Keratinocyte (primary cell): ENCODE measurements around the gene FBXO3. TPM values are rescaled to one million over a fixed set of nuclear protein-coding genes. Genes with fewer than 3 reads are reported as not detected.

Experiments
- DNase-seq: peaks from one replicate; pipeline ENCODE4 v3.0.0-alpha.2; 2011; ENCODE audit warnings: low read depth, missing footprints, low spot score
- FAIRE-seq: peaks from 2 replicates; lab custom pipeline; 2011; peaks lifted over from hg19 to GRCh38; lab: Jason Lieb, UNC
- H2AFZ ChIP-seq: 2 replicates; pipeline ENCODE4 v1.6.0; 2012; ENCODE audit warnings: low read length, control low read depth, inconsistent platforms; ENCODE audit not compliant: control insufficient read depth
- H3K27ac ChIP-seq: 2 replicates; pipeline ENCODE4 v1.5.1; 2011; ENCODE audit warnings: low read length; ENCODE audit not compliant: control insufficient read depth, insufficient read depth
- H3K27me3 ChIP-seq: 3 replicates; pipeline ENCODE4 v1.6.0; 2011; ENCODE audit warnings: low read length; ENCODE audit not compliant: control insufficient read depth, insufficient read depth; ENCODE audit errors: extremely low read depth
- H3K36me3 ChIP-seq, 2 experiments: 2 replicates in 1 of 2; 3 replicates in 1 of 2; pipeline ENCODE4 v1.5.1; 2011; ENCODE audit warnings: low read length in 2 of 2, mild to moderate bottlenecking in 1 of 2; ENCODE audit not compliant: control insufficient read depth in 2 of 2, insufficient read depth in 2 of 2; ENCODE audit errors: extremely low read depth in 1 of 2
- H3K4me1 ChIP-seq: 3 replicates; pipeline ENCODE4 v1.5.1; 2011; ENCODE audit warnings: low read length; ENCODE audit not compliant: control insufficient read depth, insufficient read depth; ENCODE audit errors: extremely low read depth
- H3K4me2 ChIP-seq: 3 replicates; pipeline ENCODE4 v1.6.0; 2011; ENCODE audit warnings: low read depth, low read length; ENCODE audit not compliant: control insufficient read depth, insufficient read depth; ENCODE audit errors: extremely low read depth
- H3K4me3 ChIP-seq, 3 experiments: fragments of 200-600 bp in 1 of 3; sonication (generic) in 1 of 3; 2 replicates in 2 of 3; 3 replicates in 1 of 3; pipeline ENCODE4 v1.5.1; 2011 to 2016; ENCODE audit warnings: low read length in 3 of 3, mild to moderate bottlenecking in 3 of 3, control low read depth in 2 of 3, inconsistent platforms in 1 of 3, low read depth in 1 of 3, mixed read lengths in 1 of 3, mixed run types in 1 of 3, moderate library complexity in 1 of 3; ENCODE audit not compliant: control insufficient read depth in 2 of 3, insufficient read depth in 2 of 3; ENCODE audit errors: extremely low read depth in 1 of 3
- H3K79me2 ChIP-seq: 2 replicates; pipeline ENCODE4 v1.6.0; 2012; ENCODE audit warnings: low read length; ENCODE audit not compliant: control insufficient read depth, insufficient read depth
- H3K9ac ChIP-seq: 3 replicates; pipeline ENCODE4 v1.6.0; 2011; ENCODE audit warnings: low read length; ENCODE audit not compliant: control insufficient read depth, insufficient read depth; ENCODE audit errors: extremely low read depth
- H3K9me1 ChIP-seq: 3 replicates; pipeline ENCODE4 v1.6.0; 2011; ENCODE audit warnings: low read length; ENCODE audit not compliant: control insufficient read depth, insufficient read depth; ENCODE audit errors: extremely low read depth
- H3K9me3 ChIP-seq: 2 replicates; pipeline ENCODE4 v1.5.1; 2012; ENCODE audit warnings: low read depth, low read length; ENCODE audit not compliant: control insufficient read depth
- H4K20me1 ChIP-seq: 3 replicates; pipeline ENCODE4 v1.6.0; 2011; ENCODE audit warnings: low read length; ENCODE audit not compliant: control insufficient read depth, insufficient read depth; ENCODE audit errors: extremely low read depth
- EZH2 ChIP-seq: IDR thresholded peaks from one replicate; pipeline ENCODE4 v1.6.1; 2012; ENCODE audit warnings: inconsistent platforms, mild to moderate bottlenecking, low read length, moderate library complexity
- dilution Hi-C: fragments of 300-500 bp; cut with MboI; formaldehyde crosslinking; loops from one replicate; pipeline ENCODE4 v1.7.0; 2020; ENCODE audit warnings: low sequenced_read_pairs; ENCODE audit not compliant: extremely low pct_ligation_motif_present
- polyA plus RNA-seq, 5 experiments: library from polyadenylated mRNA; depleted of rRNA in 3 of 5; stranded (reverse) in 3 of 5; stranded (forward) in 1 of 5; unstranded in 1 of 5; fragments of >200 nt; gene quantifications; 1 replicate in 1 of 5; 2 replicates in 3 of 5; 3 replicates in 1 of 5; pipeline versions ENCODE4 v1.2.1 to v1.2.3, GENCODE V29; 2011 to 2012; ENCODE audit warnings: missing spikeins in 2 of 5, low read depth in 1 of 5, low replicate concordance in 1 of 5
- TF ChIP-seq, protein P1 (sequence below), 3 experiments: IDR thresholded peaks in 1 of 3; conservative IDR thresholded peaks in 1 of 3; optimal IDR thresholded peaks in 1 of 3; 2 replicates in 2 of 3; 3 replicates in 1 of 3; pipeline versions ENCODE3 to v1.5.1; 2011; ENCODE audit warnings: low read length in 3 of 3, mild to moderate bottlenecking in 3 of 3, moderate library complexity in 2 of 3, control low read depth in 1 of 3, inconsistent platforms in 1 of 3; ENCODE audit not compliant: insufficient read depth in 2 of 3; ENCODE audit errors: extremely low read depth in 1 of 3

The FBXO3 gene
- polyA plus RNA-seq, 1 donor (not counting 4 experiments of a cell fraction or from before 2014, with no cell fraction given) = 68.6 TPM

DNA sequence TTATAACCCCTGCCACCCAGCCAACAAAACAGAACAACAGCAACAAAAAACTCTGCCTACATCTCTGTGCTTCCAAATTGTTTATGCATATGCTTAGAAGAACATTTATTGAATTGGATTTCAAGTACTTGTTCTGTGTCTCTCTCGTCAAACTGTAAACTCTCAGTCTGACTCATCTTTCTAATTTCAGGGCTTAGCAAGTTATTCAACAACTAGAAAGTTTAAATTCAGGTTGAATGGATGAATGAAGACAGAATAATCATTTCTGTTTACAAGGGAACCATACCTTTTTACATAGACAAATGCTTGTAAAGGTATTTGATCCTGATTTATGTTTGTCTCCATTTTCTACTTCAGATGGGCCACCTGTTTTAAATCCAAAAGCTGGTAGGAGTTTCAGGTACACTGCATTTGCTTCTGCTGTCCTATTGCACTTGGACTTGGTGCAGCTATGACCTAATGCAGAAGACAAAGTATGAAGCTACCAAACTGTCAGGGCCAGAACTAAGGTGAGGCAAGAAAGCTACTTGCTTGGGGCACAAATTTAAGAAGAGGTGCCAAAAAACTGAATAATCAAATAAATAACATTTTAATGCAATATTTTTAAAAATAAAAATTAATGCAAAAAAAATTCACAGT lies 1.6 kb upstream of the FBXO3 start:
- Histone ChIP-seq H3K9ac (no peak overlapping the region), H2AFZ (no peak overlapping the region), H3K27me3 (no peaks in the 10 kb centered on the region), H3K9me3 (no peaks in the 10 kb centered on the region), H3K9me1 (peaks cover 2% of the 10 kb centered on the region), H4K20me1 (no peaks in the 10 kb centered on the region), H3K36me3 (no peaks in the 10 kb centered on the region), H3K79me2 (peaks cover 27% of the 10 kb centered on the region), H3K4me2 (peak overlapping the region; percentile 12), H3K4me1 (peaks cover 36% of the 10 kb centered on the region), H3K27ac (no peak overlapping the region), H3K4me3 (no peak overlapping the region)
- FAIRE-seq (no peak), DNase-seq (no peak)
- dilution Hi-C loops = no loop called here
- no peak for TF ChIP-seq EZH2
- TF ChIP-seq, protein P1, sequence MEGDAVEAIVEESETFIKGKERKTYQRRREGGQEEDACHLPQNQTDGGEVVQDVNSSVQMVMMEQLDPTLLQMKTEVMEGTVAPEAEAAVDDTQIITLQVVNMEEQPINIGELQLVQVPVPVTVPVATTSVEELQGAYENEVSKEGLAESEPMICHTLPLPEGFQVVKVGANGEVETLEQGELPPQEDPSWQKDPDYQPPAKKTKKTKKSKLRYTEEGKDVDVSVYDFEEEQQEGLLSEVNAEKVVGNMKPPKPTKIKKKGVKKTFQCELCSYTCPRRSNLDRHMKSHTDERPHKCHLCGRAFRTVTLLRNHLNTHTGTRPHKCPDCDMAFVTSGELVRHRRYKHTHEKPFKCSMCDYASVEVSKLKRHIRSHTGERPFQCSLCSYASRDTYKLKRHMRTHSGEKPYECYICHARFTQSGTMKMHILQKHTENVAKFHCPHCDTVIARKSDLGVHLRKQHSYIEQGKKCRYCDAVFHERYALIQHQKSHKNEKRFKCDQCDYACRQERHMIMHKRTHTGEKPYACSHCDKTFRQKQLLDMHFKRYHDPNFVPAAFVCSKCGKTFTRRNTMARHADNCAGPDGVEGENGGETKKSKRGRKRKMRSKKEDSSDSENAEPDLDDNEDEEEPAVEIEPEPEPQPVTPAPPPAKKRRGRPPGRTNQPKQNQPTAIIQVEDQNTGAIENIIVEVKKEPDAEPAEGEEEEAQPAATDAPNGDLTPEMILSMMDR (optimal IDR thresholded peaks at IDR 0.05 in 1 of 3, IDR thresholded peaks at IDR 0.05 in 1 of 3, conservative IDR thresholded peaks at IDR 0.05 in 1 of 3; ENCODE audit: extremely low read depth in 1 of 3, insufficient read depth in 2 of 3, low read length in 3 of 3) = no peak

GRCh38 chr11:33775467-33775807 lies 1.1 kb upstream of the FBXO3 start:
- dilution Hi-C loops = no loop called here
- no peaks in the 10 kb centered on the region for H3K9me3 ChIP-seq
- no peak overlapping the region for H3K4me3 ChIP-seq
- TF ChIP-seq EZH2 = no peak
- TF ChIP-seq, protein P1 (optimal IDR thresholded peaks at IDR 0.05 in 1 of 3, IDR thresholded peaks at IDR 0.05 in 1 of 3, conservative IDR thresholded peaks at IDR 0.05 in 1 of 3; ENCODE audit: extremely low read depth in 1 of 3, insufficient read depth in 2 of 3, low read length in 3 of 3) = no peak
- H4K20me1 ChIP-seq = no peaks in the 10 kb centered on the region
- no peak overlapping the region for H2AFZ ChIP-seq
- peaks cover 2% of the 10 kb centered on the region for H3K9me1 ChIP-seq
- H3K36me3 ChIP-seq = peaks cover under 1 to 2% of the 10 kb centered on the region in 2 experiments
- no peak for DNase-seq
- H3K27me3 ChIP-seq = no peaks in the 10 kb centered on the region
- H3K79me2 ChIP-seq = peaks cover 28% of the 10 kb centered on the region
- peak overlapping the region; percentile 91 for H3K4me2 ChIP-seq
- H3K9ac ChIP-seq = no peak overlapping the region
- no peak overlapping the region for H3K27ac ChIP-seq
- FAIRE-seq = no peak
- peaks cover 36% of the 10 kb centered on the region for H3K4me1 ChIP-seq
